Ascending aorta (tissue), 2 donors: Measurements from ENCODE around the gene NF1. TPM values are rescaled to one million over a fixed set of nuclear protein-coding genes. Genes with fewer than 3 reads are reported as not detected.

Source experiments
- DNase-seq, 2 donors: peaks; one replicate each; pipeline ENCODE4 v3.0.0-alpha.2; 2019; ENCODE audit warnings: low spot score in 2 of 2
- H3K27ac ChIP-seq, 2 donors: fragments of 200-600 bp; sonication (generic); one replicate each; pipeline ENCODE4 v1.5.1; 2016 to 2017; ENCODE audit warnings: mild to moderate bottlenecking in 1 of 2
- H3K27me3 ChIP-seq: fragments of 200-600 bp; sonication (generic); one replicate; pipeline ENCODE4 v1.5.1; 2017
- H3K36me3 ChIP-seq, 2 donors: fragments of 200-600 bp; sonication (generic); one replicate each; pipeline ENCODE4 v1.5.1; 2016
- H3K4me1 ChIP-seq, 2 donors: fragments of 200-600 bp; sonication (generic); one replicate each; pipeline ENCODE4 v1.5.1; 2016 to 2017; ENCODE audit warnings: mild to moderate bottlenecking in 1 of 2
- H3K4me3 ChIP-seq, 2 donors: fragments of 200-600 bp; sonication (generic); one replicate each; pipeline ENCODE4 v1.5.1; 2016 to 2017; ENCODE audit warnings: mild to moderate bottlenecking in 1 of 2
- H3K9me3 ChIP-seq, 2 donors: fragments of 200-600 bp; sonication (generic); one replicate each; pipeline ENCODE4 v1.5.1; 2016
- intact Hi-C: fragments of 100-400 bp; cut with DNase I; formaldehyde crosslinking; loops from one replicate; pipeline ENCODE4 v1.15.1; 2023
- total RNA-seq: library from RNA; depleted of rRNA; stranded (reverse); fragments of >200 nt; gene quantifications from one replicate; pipeline ENCODE4 v1.1.0, GENCODE V29; 2016
- TF ChIP-seq, protein P1 (sequence below), 3 experiments: fragments of 200-600 bp in 2 of 3; fragments of 450-650 bp in 1 of 3; sonication (generic) in 2 of 3; IDR thresholded peaks; one replicate each; pipeline ENCODE4 v1.5.1; 2016 to 2019; ENCODE audit warnings: antibody characterized with exemption in 3 of 3, mild to moderate bottlenecking in 1 of 3, moderate library complexity in 1 of 3

Gene NF1
- total RNA-seq, 1 donor from 2014 or later, result 25.0 TPM

DNA sequence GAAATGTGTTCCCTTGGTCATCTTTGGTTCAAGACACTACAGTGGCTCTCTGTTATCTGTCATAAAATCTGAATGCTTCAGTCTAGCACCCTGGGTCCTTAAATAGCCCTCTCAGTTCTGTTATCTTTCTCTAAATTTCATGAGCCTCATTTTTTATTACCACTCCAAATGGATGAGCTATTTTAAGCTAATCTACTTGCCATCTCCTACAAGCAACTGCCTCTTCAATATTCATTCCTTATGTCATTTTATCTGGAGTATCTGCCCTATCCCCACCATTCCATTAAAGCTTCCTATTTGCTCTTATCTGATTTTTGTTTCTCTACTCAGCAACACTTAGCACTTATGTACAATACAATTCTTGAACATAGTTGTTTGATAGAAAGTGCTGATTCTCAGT is 254.7 kb downstream of the NF1 start:
- TF ChIP-seq, protein P1, sequence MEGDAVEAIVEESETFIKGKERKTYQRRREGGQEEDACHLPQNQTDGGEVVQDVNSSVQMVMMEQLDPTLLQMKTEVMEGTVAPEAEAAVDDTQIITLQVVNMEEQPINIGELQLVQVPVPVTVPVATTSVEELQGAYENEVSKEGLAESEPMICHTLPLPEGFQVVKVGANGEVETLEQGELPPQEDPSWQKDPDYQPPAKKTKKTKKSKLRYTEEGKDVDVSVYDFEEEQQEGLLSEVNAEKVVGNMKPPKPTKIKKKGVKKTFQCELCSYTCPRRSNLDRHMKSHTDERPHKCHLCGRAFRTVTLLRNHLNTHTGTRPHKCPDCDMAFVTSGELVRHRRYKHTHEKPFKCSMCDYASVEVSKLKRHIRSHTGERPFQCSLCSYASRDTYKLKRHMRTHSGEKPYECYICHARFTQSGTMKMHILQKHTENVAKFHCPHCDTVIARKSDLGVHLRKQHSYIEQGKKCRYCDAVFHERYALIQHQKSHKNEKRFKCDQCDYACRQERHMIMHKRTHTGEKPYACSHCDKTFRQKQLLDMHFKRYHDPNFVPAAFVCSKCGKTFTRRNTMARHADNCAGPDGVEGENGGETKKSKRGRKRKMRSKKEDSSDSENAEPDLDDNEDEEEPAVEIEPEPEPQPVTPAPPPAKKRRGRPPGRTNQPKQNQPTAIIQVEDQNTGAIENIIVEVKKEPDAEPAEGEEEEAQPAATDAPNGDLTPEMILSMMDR (IDR thresholded peaks at IDR 0.05), result no peak
- intact Hi-C loops, result no loop called here
- Histone ChIP-seq H3K4me3 (no peak overlapping the region), H3K36me3 (peaks cover 24 to 47% of the 10 kb centered on the region in 2 donors), H3K9me3 (no peaks in the 10 kb centered on the region), H3K27ac (no peak overlapping the region), H3K4me1 (no peaks in the 10 kb centered on the region), H3K27me3 (no peaks in the 10 kb centered on the region)
- no peak for DNase-seq

DNA sequence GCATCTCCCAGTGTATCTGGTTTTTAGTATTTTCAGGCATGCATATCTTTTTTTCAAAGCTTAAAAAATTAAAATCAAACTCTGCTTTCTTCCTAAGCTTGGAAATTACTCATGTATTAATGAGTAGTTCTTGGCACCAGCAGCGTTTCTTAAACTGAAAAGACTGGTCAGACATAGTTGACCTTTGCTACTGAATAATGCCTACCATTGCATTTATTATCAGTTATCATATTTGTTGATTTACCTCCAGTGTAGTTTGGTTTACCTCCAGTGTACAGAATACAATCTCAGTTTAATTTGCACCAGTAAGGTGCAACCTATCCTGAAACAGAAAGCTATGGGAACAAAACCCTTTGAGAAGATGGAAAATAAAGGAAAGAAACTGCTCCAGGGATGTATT is 261.2 kb downstream of the NF1 start:
- H3K36me3 ChIP-seq, result peaks cover 36 to 64% of the 10 kb centered on the region in 2 donors
- TF ChIP-seq, protein P1 (IDR thresholded peaks at IDR 0.05), result no peak
- no peak for DNase-seq
- no peak overlapping the region for H3K4me3 ChIP-seq
- intact Hi-C loops, result no loop called here
- no peaks in the 10 kb centered on the region for H3K27me3 ChIP-seq
- H3K9me3 ChIP-seq, result no peaks in the 10 kb centered on the region
- no peak overlapping the region for H3K27ac ChIP-seq
- H3K4me1 ChIP-seq, result no peaks in the 10 kb centered on the region

DNA sequence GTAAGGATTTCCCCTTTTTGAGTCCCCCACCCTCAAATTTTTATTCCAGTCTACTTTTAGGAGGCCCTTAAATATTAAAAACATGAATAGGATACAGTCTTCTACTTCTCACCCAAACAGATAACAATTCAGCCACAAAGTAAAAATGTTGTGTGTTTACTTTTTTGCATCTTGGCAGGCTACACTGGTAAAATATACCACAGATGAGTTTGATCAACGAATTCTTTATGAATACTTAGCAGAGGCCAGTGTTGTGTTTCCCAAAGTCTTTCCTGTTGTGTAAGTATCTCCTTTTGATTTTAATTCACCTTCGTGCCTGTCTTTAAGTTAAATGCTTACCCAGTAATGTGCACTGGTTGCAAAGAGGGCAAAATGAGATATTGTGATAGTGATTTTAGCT is 262.3 kb downstream of the NF1 start:
- Histone ChIP-seq H3K27ac (no peak overlapping the region), H3K36me3 (peaks cover 42 to 67% of the 10 kb centered on the region in 2 donors), H3K9me3 (no peaks in the 10 kb centered on the region), H3K27me3 (no peaks in the 10 kb centered on the region), H3K4me1 (no peaks in the 10 kb centered on the region), H3K4me3 (no peak overlapping the region)
- DNase-seq, result no peak
- intact Hi-C loops, result no loop called here
- TF ChIP-seq, protein P1 (IDR thresholded peaks at IDR 0.05), result no peak

DNA sequence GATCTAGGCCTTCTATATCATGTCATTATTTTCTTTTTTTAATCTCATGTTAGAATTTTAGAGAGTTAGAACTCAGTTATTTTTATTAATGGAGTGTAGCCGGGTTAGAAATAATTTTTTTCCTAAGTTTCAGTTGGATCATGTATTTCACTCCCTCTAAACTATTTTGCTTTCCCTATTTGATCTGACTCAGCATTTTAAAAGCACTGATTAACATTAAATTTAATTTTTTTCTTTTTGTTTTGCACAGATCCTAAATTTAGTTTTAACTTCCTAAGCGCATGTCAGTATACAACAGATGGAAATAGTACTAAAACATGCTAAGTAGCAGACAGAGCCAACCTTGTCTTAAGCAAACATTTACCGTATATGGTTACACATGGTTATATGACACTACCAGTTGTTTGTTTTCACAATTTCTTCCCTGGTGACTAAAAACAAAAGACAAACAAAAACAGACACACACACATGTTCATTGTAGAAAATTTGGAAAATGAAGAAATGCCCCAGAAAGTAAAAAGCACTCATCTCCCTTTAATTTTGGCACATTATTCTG is 263.1 kb downstream of the NF1 start:
- no peak overlapping the region for H3K4me3 ChIP-seq
- no peak overlapping the region for H3K27ac ChIP-seq
- H3K4me1 ChIP-seq, result no peaks in the 10 kb centered on the region
- DNase-seq, result no peak
- no peaks in the 10 kb centered on the region for H3K27me3 ChIP-seq
- TF ChIP-seq, protein P1 (IDR thresholded peaks at IDR 0.05), result no peak
- intact Hi-C loops, result no loop called here
- H3K9me3 ChIP-seq, result no peaks in the 10 kb centered on the region
- peaks cover 40 to 59% of the 10 kb centered on the region in 2 donors for H3K36me3 ChIP-seq

DNA sequence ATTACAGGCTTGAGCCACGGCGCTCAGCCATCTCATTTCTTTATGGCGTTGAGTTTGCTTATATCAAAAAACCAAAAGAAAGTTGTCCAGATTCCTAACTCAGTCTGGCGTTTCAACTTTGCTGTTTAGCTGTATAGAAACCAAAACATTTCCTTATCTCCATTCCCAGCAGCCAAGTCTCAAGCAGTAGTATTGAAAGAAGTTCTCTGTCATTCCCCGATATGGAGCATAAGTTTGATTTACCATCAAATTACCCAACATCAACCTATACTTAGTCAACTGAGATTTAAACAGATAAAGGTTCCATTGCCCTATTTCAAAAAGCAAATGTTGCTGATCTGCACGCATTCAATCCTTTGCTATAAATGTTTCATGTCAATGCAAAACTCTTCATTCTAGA is 269.2 kb downstream of the NF1 start:
- peaks cover 22 to 41% of the 10 kb centered on the region in 2 donors for H3K36me3 ChIP-seq
- H3K9me3 ChIP-seq, result no peaks in the 10 kb centered on the region
- no peaks in the 10 kb centered on the region for H3K4me1 ChIP-seq
- H3K27me3 ChIP-seq, result no peaks in the 10 kb centered on the region
- TF ChIP-seq, protein P1 (IDR thresholded peaks at IDR 0.05), result no peak
- intact Hi-C loops, result no loop called here
- no peak overlapping the region for H3K27ac ChIP-seq
- H3K4me3 ChIP-seq, result no peak overlapping the region
- DNase-seq, result no peak

DNA sequence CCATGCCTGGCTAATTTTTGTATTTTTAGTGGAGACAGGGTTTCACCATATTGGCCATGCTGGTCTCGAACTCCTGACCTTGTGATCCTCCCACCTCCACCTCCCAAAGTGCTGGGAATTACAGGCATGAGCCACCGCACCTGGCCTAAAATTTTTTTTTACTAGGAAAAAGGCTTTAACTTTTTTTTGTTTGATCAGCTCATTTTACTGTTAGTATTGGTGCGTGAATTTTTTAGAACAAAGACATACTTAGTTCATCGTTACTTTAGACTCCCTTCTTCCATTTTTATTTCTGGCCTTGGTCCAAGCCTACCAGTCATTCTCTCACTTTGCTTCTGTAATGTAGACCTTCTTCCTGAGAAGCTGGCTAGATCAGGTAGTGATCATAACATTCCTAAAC is 271.3 kb downstream of the NF1 start:
- TF ChIP-seq, protein P1 (IDR thresholded peaks at IDR 0.05), result no peak
- no peaks in the 10 kb centered on the region for H3K4me1 ChIP-seq
- no peak overlapping the region for H3K27ac ChIP-seq
- no peaks in the 10 kb centered on the region for H3K9me3 ChIP-seq
- intact Hi-C loops, result no loop called here
- peaks cover 15 to 21% of the 10 kb centered on the region in 2 donors for H3K36me3 ChIP-seq
- no peak for DNase-seq
- H3K4me3 ChIP-seq, result no peak overlapping the region
- no peaks in the 10 kb centered on the region for H3K27me3 ChIP-seq
